Left colon (tissue), 2 donors: ENCODE data around the gene PTCH1. TPM values are rescaled to one million over a fixed set of nuclear protein-coding genes. Genes with fewer than 3 reads are reported as not detected.

Experiments
- ATAC-seq: fragments of 200-7000 bp; cut with Tn5 transposase; one replicate; pipeline ENCODE4 v1.9.1; 2020; ENCODE audit warnings: mild to moderate bottlenecking, moderate library complexity
- DNase-seq, 2 donors: peaks; one replicate each; pipeline ENCODE4 v3.0.0-alpha.2; 2020
- intact Hi-C, 2 donors: fragments of 100-400 bp; cut with DNase I in 1 of 2; cut with micrococcal nuclease in 1 of 2; formaldehyde crosslinking; loops; one replicate each; pipeline versions ENCODE4 v1.11.2 to v1.14.0; 2022; cut with DNase I, micrococcal nuclease
- total RNA-seq, 2 donors: library from RNA; stranded (reverse); fragmentation: NEBNext Ultra II Directional; extraction: Animal tissue kit (Norgen Biotek cat#: 25700); gene quantifications; one replicate each; pipeline ENCODE4 v1.2.1, GENCODE V29; 2021
- donor health status: DM: no; HTN: no; CAD: no.
- donor health status: DM: yes; HTN: yes; CAD: no.

PTCH1 gene
- total RNA-seq, 2 donors from 2014 or later, result 18.6 to 35.4 TPM

- DNase-seq, result peak in 1 of 2 donors; percentile 23
- no peak for ATAC-seq
- intact Hi-C loops, result no loop called here
Observed at GRCh38 chr9:95504053-95504963, 12.5 kb downstream of the PTCH1 start.

DNA sequence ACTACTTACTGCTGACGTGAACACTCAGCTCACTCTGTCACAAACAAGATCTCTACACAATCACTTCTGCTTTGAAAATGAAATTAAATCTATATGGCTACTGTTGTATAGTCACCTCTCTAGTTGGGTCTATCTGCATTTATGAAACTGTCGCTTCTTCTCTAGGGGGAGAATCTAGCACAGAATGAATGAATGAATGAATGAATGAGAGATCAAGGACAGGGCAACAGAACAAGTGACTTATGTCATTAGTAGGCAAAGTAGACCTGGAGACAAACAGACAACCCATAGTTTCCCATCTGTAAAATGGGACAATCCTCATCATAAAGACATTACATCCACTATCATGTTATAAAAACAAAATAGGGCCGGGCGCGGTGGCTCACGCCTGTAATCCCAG lies 13.4 kb downstream of the PTCH1 start:
- DNase-seq, result no peak
- intact Hi-C loops, result no loop called here
- no peak for ATAC-seq

DNA sequence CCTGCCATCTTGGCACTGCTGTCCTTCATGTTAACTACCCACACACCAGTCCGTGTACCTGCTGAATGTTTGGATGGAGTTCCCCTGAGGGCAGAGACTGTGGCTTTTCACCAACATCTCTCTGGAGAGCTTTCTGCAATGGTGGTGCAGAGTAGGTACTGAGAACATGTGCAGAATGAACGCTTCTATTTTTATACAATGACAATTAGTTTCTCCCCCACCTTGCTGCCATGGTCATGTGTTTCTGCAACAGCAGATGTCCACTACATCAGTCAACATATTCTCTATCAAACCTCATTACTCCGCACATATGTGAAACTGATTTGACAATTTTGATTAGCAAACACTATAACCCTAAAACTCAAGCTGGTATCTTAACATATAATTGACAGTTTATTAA lies 14.5 kb downstream of the PTCH1 start:
- intact Hi-C loops, result no loop called here
- ATAC-seq, result no peak
- no peak for DNase-seq

DNA sequence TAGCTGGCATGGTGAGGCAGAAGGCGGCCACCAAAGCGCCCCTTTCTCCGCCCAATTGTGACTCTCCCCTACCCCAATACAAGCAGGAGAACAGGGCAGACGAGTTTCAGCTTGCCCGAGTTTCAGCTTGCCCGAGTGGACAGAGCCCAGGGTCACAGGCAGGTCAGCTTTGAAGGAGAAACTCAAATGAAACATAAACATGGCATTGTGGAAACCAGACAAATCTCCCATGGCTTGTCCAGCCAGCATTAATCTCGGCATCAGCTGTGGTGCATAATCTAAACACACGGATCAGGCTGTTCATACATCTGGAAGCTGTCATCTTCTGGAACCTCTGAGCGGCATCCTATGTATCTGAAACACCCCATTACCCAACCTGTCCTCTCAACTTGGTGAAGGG lies 16.9 kb downstream of the PTCH1 start:
- ATAC-seq (no peak), DNase-seq (no peak)
- intact Hi-C loops, result no loop called here

- intact Hi-C loops, result no loop called here
- ATAC-seq (no peak), DNase-seq (no peak)
Observed at GRCh38 chr9:95499046-95499676, 17.6 kb downstream of the PTCH1 start.

GRCh38 chr9:95498641-95499040 lies 18.1 kb downstream of the PTCH1 start:
- no peak for ATAC-seq
- DNase-seq, result no peak
- intact Hi-C loops, result no loop called here

DNA sequence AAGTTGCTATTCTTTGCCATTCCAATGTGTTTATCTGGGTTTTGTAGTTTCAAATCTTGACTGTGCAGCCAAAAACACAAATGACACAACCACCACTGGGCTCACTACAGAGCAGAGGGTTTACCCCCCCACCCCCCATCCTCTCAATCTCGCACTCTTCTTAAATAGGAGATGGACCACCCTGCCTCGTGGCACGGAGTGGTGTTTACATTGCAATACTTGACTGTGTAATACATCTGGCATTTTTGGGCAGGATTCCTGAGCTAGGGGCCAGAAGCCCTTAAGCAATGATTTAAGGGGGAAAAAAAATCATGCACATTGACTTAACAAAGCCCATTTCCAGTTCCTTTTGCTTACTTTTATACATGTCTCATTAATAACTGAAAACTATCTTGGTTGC lies 19.0 kb downstream of the PTCH1 start:
- intact Hi-C loops, result no loop called here
- DNase-seq (no peak), ATAC-seq (no peak)

DNA sequence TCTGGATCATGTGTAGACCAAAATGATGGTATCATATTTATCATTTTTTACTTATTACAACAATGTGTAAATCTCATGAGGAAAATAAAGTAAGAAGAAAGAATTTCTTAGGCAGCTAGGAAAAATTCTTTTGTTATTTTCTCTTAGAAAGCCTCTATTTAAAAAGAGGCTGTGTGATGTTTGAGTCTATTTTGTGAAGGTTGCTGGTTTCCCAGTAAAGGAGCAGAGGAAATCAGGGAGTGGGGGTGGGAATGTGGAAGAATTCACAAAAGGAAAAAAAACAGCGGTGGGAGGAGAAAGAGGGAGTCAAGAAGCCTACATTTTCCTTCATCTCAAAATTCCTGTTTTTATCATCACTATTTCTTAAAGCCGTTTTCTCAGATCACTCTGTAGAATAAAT lies 20.1 kb downstream of the PTCH1 start:
- ATAC-seq, result no peak
- no peak for DNase-seq
- intact Hi-C loops, result no loop called here

DNA sequence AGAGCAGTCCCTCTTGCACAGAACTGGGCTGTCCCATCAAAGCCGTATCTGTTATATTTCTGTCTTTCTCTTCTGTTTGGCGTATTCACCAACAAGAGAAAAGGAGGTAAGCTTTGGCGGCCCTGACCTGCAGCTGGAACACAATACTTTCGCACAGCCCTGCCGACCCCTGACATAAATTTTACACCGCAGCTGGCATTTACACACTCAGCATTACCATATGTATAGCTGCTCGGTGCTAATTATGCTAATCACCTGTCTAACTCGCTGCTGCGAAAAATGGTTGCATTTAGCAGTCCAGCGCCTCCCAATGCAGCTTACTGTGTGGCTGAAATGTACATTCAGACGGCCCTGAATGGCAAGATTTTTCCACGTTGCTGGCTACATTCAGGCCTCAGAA lies 20.8 kb downstream of the PTCH1 start:
- DNase-seq (no peak), ATAC-seq (no peak)
- intact Hi-C loops, result no loop called here

DNA sequence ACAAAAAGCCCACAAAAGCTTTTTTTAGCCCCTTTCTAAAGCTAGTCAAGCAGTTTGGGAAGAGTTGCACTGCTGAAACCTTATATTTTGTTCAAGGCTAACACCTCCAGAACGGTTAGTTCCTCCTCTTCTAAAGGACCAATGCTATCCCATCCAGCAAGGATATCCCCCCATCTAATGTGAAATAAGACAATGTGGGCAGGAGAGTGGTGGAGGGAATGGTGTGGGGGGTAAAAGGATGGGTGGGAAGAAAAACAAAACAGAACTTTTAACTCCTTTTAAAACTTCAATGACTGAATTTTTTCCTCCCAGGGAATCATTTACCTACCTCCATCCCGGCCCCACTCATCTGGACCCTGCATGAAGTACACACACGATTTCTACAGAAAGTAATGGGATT lies 21.2 kb downstream of the PTCH1 start:
- DNase-seq (no peak), ATAC-seq (no peak)
- intact Hi-C loops, result no loop called here

DNA sequence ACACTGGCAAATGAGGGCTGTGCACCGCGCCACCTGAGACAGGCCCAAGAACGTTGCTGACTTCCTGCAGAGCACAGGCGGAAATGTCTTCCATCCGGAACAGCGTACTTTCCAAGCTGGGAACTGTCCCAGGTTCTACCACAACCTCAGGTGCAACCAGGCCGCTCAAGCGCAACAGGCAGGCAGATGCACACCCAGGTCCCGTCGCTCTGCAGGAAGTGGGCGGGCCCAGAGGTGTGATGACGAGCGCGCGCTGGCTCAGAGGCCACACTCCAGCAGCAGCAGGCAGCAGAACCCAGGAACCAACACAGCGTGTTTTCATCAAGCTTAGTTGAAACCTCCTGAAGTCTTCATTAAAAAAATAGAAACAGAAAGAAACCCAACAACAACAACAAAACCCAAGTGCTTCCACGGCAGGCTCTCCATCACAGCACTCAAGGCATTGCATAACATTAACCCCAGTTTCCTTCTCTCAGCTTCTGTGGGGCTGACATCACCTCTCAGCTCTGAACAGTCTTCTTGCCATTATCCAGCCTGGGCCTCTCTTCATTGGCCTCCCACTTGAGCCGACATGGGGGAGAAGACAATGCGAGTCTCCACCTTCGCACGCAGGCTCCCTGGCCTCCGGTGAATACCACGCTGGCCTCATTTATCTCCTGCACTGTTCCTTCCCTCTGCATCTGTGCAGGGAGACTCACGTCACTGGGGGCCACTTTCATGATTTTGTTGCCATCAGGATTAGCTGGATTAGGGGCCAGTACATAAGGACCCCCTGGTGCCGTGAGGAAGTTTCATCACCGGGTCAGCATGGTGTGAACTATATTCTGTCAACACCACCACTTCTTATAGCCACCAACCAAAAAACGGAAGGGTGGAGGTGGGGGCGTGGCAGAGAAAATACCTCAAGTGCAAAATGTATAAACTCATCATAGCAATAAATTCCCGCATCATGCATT lies 22.1 kb downstream of the PTCH1 start:
- DNase-seq (peak; percentile 77 to 82), ATAC-seq (peak; percentile 98)
- intact Hi-C loops, result no loop called here

DNA sequence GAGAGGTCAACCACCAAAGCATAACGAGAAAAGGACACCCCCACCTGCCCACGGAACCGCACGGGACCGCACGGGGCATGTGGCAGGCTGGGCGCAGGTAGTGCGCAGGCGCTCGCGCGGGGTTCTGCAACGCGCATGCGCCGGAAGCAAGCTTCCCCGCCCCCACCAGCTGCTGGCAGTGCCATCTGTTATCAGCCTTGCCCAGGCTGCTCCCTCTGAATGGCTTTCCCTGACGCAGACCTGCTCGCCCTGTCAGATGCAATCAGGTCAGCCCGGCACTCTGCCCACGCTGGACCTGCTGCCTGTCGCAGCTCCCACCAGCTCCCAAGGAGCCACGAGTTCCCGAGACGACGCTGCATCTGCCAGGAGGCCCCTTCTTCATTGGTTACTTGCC lies 22.8 kb downstream of the PTCH1 start:
- intact Hi-C loops, result no loop called here
- ATAC-seq (peak; percentile 30), DNase-seq (peak in 1 of 2 donors; percentile 14)

DNA sequence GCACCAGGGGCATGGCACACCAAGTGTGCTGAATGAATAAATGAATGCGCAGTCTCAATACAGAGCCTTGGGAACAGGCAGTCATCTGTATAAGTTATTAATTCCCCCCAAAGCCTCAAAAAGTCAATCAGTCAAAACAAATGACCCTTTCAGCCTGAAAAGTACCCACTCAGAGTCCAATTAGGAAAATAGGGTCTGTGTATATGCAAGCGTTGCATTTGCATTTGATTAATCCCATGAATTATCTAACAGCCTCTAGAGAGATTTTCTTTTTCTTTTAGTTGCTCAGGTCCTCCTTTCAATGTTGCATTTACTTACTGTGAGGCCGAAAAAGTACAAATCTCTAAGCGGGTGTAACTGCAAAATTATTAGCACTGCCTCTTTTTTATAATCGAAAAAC lies 23.4 kb downstream of the PTCH1 start:
- ATAC-seq, result no peak
- intact Hi-C loops, result no loop called here
- DNase-seq, result no peak

DNA sequence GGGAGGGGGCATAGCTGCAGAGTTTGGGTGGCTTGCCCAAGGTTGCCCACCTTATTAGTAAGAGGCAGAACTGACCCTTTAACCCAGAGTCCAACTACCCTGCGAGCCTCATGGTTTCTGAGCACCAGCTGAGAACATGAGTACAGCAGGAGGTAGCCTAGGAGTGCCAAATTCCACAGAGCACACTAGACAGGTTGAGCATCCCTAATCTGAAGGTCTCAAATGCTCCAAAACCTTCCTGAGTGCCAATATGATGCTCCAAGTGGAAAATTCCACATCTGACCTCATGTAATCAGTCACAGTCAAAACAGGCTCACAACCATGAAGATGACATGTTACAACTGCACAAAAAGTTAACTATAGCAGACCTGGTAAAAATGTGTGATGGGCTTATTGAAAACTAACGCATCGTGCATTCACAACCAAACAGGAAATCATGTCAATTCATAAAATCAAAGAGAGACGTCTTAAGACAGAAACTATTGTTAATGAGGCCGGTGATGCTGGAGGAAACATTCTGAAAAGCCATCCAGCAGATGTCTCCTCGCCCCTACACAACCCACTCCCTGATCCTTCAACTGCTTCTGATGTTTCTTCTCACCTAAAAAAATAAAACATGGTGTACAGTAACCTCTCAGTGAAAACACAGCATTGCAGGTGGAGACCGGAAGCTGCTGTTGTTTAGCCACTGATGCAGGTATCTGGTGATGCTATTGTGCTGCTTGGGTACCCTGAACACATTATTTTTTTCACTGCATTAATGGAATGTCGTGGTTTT lies 25.0 kb downstream of the PTCH1 start:
- intact Hi-C loops, result no loop called here
- ATAC-seq (no peak), DNase-seq (no peak)

DNA sequence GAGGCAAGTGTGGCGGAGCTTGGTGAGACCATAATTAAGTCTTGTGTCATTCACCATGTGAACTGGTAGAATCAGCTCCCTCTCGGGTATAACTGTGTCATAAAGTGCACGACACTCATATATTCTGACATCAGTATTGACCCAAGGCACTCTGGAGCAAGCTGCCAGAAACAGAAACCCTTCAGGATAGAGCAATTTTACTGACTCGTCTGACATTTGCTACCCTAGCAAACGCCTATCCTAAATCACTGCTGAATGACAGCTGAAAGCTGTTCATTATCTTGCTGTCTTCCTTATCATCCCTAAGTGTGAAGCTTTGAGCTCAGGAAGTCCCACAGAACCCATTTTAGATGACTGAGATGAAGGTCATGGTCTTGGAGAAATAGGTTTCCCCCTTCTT lies 27.8 kb downstream of the PTCH1 start:
- no peak for ATAC-seq
- DNase-seq, result no peak
- intact Hi-C loops, result no loop called here

DNA sequence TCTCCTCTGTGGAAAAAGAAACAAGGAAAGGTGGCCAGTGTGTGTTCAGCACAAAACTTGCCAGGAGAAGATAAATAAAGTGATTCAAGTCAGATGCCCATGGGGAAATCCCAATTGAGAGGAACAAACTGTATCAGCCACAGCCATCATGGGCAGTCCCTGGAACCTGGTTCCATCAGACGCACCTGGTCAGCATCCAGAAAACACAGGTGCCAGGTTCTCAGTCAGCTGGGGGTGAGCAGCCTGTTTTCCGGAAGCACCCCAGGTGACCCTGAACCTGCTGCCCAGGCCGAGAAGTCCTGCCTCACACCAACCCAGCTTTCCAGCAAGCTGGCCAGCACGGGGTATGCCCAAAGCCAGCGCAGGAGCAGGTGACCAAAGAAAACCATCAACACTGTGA lies 30.5 kb downstream of the PTCH1 start:
- DNase-seq (no peak), ATAC-seq (peak; percentile 71)
- intact Hi-C loops, result no loop called here

DNA sequence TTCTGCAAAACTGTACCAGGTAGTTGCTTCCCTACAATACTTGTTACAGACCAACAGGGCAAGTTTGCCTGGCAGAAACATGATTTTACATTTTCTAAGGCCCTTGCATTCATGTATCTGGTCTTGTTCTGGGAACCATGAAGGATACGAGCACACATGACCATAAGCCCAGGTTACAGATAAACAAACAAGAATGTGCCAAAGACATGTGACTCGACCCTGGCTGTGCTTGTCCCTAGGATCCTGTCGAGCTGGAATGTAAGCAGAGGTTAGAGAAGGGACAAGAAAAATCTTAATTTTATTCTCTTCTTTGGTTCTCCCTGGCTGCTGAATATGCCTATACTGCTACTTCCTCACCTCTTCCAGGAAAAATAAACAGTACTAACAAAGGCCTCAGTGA lies 32.5 kb downstream of the PTCH1 start:
- DNase-seq (no peak), ATAC-seq (no peak)
- intact Hi-C loops, result no loop called here

DNA sequence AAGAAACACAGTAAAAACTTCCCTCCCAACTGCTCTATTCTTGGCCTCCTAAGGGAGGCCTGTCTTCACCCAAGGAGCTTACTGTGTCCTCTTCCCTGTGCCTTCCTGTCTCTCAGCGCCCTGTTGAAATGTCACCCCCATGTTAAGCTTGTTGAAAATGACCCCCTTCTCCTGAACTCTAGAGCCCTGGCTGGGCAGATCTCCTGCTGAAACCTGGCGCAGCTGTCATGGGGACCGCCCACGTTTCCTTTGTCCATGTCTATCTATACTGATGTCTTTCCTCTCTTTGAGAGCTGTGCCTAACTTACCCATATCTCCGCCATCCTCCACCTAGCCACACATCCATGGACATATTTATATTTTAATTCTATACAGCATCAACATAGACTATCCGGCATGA lies 33.3 kb downstream of the PTCH1 start:
- DNase-seq (no peak), ATAC-seq (no peak)
- intact Hi-C loops, result no loop called here

GRCh38 chr9:95482621-95483020 lies 34.1 kb downstream of the PTCH1 start:
- ATAC-seq (no peak), DNase-seq (no peak)
- intact Hi-C loops, result no loop called here
